Panc1 (cell line): ENCODE data around the gene MRFAP1L1.
A peak's percentile ranks its signal among the peaks of the same experiment; 100 is the strongest.

Source experiments
- CTCF ChIP-seq: fragments of 450-650 bp; IDR thresholded peaks from 2 replicates; pipeline ENCODE4 v1.5.1; 2017; ENCODE audit warnings: mild to moderate bottlenecking
- POLR2AphosphoS5 ChIP-seq: IDR thresholded peaks from 2 replicates; pipeline ENCODE4 v1.6.1; 2012; ENCODE audit warnings: mild to moderate bottlenecking, low read depth, low read length, moderate library complexity
- TCF7L2 ChIP-seq: IDR thresholded peaks from 2 replicates; pipeline ENCODE4 v1.6.1; 2011; ENCODE audit warnings: mild to moderate bottlenecking, low read depth, low read length, inconsistent platforms

DNA sequence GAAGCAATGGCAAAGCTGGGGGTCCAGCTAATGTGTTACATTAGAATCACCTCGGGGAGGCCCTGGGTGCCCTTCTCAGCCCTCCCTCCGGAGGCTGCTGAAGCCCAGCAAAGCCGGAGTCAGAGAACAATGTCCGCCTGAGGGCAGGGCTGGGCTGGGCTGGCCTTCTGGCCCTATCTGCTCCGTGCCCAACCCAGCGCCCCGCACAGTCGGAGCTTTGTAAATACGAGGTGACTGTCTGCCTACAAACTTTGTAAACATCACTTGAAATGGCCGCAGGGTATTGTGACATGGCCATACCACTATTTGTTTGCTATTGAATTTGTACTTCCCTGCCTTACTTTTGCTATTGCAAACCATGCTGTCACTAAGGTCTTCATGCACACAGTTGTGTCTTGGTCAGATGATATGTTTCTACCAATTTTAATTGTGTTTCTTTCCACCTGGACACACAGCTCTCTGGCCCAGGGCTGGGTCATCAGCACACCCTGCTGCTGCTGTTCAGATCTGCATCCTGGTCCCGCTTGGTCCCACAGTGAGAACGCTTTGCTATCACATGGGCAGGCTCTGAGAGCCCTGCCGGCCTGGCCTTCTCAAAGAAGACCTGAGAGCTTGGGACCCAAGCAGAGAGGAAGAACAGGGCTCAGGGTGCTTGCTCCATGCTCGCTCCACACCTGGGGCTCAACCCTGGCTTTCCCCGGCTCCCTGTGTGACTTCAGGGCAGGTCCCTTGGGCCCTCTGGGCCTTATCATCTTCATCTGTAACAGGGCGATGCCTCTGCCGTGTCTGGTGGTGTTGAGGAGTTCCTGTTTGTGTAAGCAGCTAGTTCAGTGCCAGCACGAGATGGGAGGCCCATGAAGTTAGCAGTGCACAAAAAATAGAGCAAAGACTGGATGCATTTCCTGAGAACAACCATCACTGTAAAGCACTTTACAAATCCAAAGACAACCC lies 13.7 kb downstream of the MRFAP1L1 start:
- no peak for TF ChIP-seq POLR2AphosphoS5
- TF ChIP-seq TCF7L2 = no peak
- TF ChIP-seq CTCF = peak; percentile 49; the same call in 1 of the 2 replicates
